NCI-H128 (cell line): ENCODE measurements around the gene CLEC4G.
"Not testable (repeated sequence)": the region's sequence is repeated elsewhere in the genome, so short reads cannot be mapped to it uniquely, and the experiment has no call there.

Experiments used
- DNase-seq: peaks from one replicate; lab custom pipeline; 2025; ENCODE audit not compliant: unreplicated experiment; lab: John Stamatoyannopoulos, UW

CLEC4G gene

GRCh38 chr19:7746903-7747884 lies 15.3 kb upstream of the CLEC4G start, which contains the start of gene CD209:
Gene CD209 (minus strand): TSS chr19:7747534. CDS start chr19:7747511, 23 bp downstream.
- DNase-seq: no peak

GRCh38 chr19:7746306-7746705 lies 14.4 kb upstream of the CLEC4G start:
- DNase-seq: not testable (repeated sequence)

GRCh38 chr19:7744871-7745650 lies 13.2 kb upstream of the CLEC4G start:
- no peak for DNase-seq

GRCh38 chr19:7744199-7744786 lies 12.4 kb upstream of the CLEC4G start:
- no peak for DNase-seq

GRCh38 chr19:7743425-7743841 lies 11.5 kb upstream of the CLEC4G start:
- no peak for DNase-seq

GRCh38 chr19:7742991-7743390 lies 11.1 kb upstream of the CLEC4G start:
- DNase-seq: no peak

GRCh38 chr19:7742575-7742974 lies 10.7 kb upstream of the CLEC4G start:
- no peak for DNase-seq

- no peak for DNase-seq
Measured at GRCh38 chr19:7740682-7741054, 8.8 kb upstream of the CLEC4G start.

- no peak for DNase-seq
Measured at GRCh38 chr19:7739801-7740681, 8.1 kb upstream of the CLEC4G start.

GRCh38 chr19:7739211-7739755 lies 7.4 kb upstream of the CLEC4G start:
- no peak for DNase-seq

GRCh38 chr19:7738023-7738422 lies 6.1 kb upstream of the CLEC4G start:
- no peak for DNase-seq

- DNase-seq: no peak
Measured at GRCh38 chr19:7737215-7737614, 5.3 kb upstream of the CLEC4G start.

- DNase-seq: no peak
Measured at GRCh38 chr19:7736148-7736547, 4.2 kb upstream of the CLEC4G start.

- no peak for DNase-seq
Measured at GRCh38 chr19:7734220-7735203, 2.6 kb upstream of the CLEC4G start.

GRCh38 chr19:7733376-7733775 lies 1.5 kb upstream of the CLEC4G start:
- DNase-seq: no peak

- no peak for DNase-seq
Measured at GRCh38 chr19:7731615-7732014, 295 bp downstream of the CLEC4G start.

GRCh38 chr19:7731218-7731595 lies 703 bp downstream of the CLEC4G start:
- DNase-seq: no peak

- no peak for DNase-seq
Measured at GRCh38 chr19:7730286-7731217, 1.4 kb downstream of the CLEC4G start.
